IPS-18a (cell line): ENCODE measurements around the gene UBE2Q2.

Experiments used
- H3K27ac ChIP-seq: one replicate; pipeline ENCODE4 v1.5.1; 2013; ENCODE audit warnings: low read length
- H3K27me3 ChIP-seq: one replicate; pipeline ENCODE4 v1.6.1; 2013; ENCODE audit warnings: mild to moderate bottlenecking, low read length; ENCODE audit not compliant: control insufficient read depth, insufficient read depth
- H3K36me3 ChIP-seq: one replicate; pipeline ENCODE4 v1.6.1; 2013; ENCODE audit warnings: low read depth, low read length; ENCODE audit not compliant: control insufficient read depth
- H3K4me1 ChIP-seq: one replicate; pipeline ENCODE4 v1.6.1; 2013; ENCODE audit warnings: low read depth, low read length; ENCODE audit not compliant: control insufficient read depth
- H3K4me3 ChIP-seq: one replicate; pipeline ENCODE4 v1.5.1; 2013; ENCODE audit warnings: low read length
- H3K9ac ChIP-seq: one replicate; pipeline ENCODE4 v1.6.1; 2013; ENCODE audit warnings: mild to moderate bottlenecking, low read length, moderate library complexity
- H3K9me3 ChIP-seq: one replicate; pipeline ENCODE4 v1.6.1; 2013; ENCODE audit warnings: low read depth, low read length; ENCODE audit not compliant: control insufficient read depth

Gene UBE2Q2

GRCh38 chr15:75811626-75812025, 31.6 kb upstream of the UBE2Q2 start:
- Histone ChIP-seq H3K27me3 (no peaks in the 10 kb centered on the region), H3K9me3 (no peaks in the 10 kb centered on the region), H3K27ac (no peak overlapping the region), H3K4me3 (no peak overlapping the region), H3K9ac (no peak overlapping the region), H3K4me1 (peaks cover 4% of the 10 kb centered on the region), H3K36me3 (no peaks in the 10 kb centered on the region)

GRCh38 chr15:75814794-75815193, 28.5 kb upstream of the UBE2Q2 start:
- Histone ChIP-seq H3K4me1 (peaks cover 4% of the 10 kb centered on the region), H3K36me3 (no peaks in the 10 kb centered on the region), H3K27ac (no peak overlapping the region), H3K9ac (no peak overlapping the region), H3K27me3 (no peaks in the 10 kb centered on the region), H3K9me3 (no peaks in the 10 kb centered on the region), H3K4me3 (no peak overlapping the region)

GRCh38 chr15:75815811-75816719, 27.2 kb upstream of the UBE2Q2 start:
- H3K36me3 ChIP-seq, result no peaks in the 10 kb centered on the region
- H3K4me1 ChIP-seq, result no peaks in the 10 kb centered on the region
- H3K4me3 ChIP-seq, result no peak overlapping the region
- no peaks in the 10 kb centered on the region for H3K27me3 ChIP-seq
- H3K9ac ChIP-seq, result no peak overlapping the region
- H3K27ac ChIP-seq, result no peak overlapping the region
- no peaks in the 10 kb centered on the region for H3K9me3 ChIP-seq

- Histone ChIP-seq H3K27ac (no peak overlapping the region), H3K4me3 (no peak overlapping the region), H3K4me1 (no peaks in the 10 kb centered on the region), H3K36me3 (no peaks in the 10 kb centered on the region), H3K9ac (no peak overlapping the region), H3K9me3 (no peaks in the 10 kb centered on the region), H3K27me3 (no peaks in the 10 kb centered on the region)
These were observed 25.9 kb upstream of the UBE2Q2 start for GRCh38 chr15:75817138-75817935.

- Histone ChIP-seq H3K36me3 (no peaks in the 10 kb centered on the region), H3K4me1 (peaks cover 11% of the 10 kb centered on the region), H3K9me3 (no peaks in the 10 kb centered on the region), H3K27ac (no peak overlapping the region), H3K27me3 (no peaks in the 10 kb centered on the region), H3K4me3 (no peak overlapping the region), H3K9ac (no peak overlapping the region)
These were observed 23.0 kb upstream of the UBE2Q2 start for GRCh38 chr15:75820206-75820605.

- no peak overlapping the region for H3K9ac ChIP-seq
- no peaks in the 10 kb centered on the region for H3K9me3 ChIP-seq
- H3K27me3 ChIP-seq, result no peaks in the 10 kb centered on the region
- H3K27ac ChIP-seq, result no peak overlapping the region
- H3K36me3 ChIP-seq, result no peaks in the 10 kb centered on the region
- H3K4me1 ChIP-seq, result peaks cover 11% of the 10 kb centered on the region
- no peak overlapping the region for H3K4me3 ChIP-seq
These were observed 21.4 kb upstream of the UBE2Q2 start for GRCh38 chr15:75821786-75822345.

- Histone ChIP-seq H3K9ac (no peak overlapping the region), H3K36me3 (no peaks in the 10 kb centered on the region), H3K27me3 (no peaks in the 10 kb centered on the region), H3K27ac (no peak overlapping the region), H3K9me3 (no peaks in the 10 kb centered on the region), H3K4me1 (peaks cover 11% of the 10 kb centered on the region), H3K4me3 (no peak overlapping the region)
These were observed 20.5 kb upstream of the UBE2Q2 start for GRCh38 chr15:75822685-75823278.

- peak overlapping the region; percentile 0 for H3K9ac ChIP-seq
- H3K4me1 ChIP-seq, result peaks cover 11% of the 10 kb centered on the region
- no peaks in the 10 kb centered on the region for H3K36me3 ChIP-seq
- H3K9me3 ChIP-seq, result no peaks in the 10 kb centered on the region
- peak overlapping the region; percentile 1 for H3K27ac ChIP-seq
- no peaks in the 10 kb centered on the region for H3K27me3 ChIP-seq
- H3K4me3 ChIP-seq, result peak overlapping the region; percentile 4
These were observed 19.2 kb upstream of the UBE2Q2 start for GRCh38 chr15:75823860-75824613.

- Histone ChIP-seq H3K27ac (no peak overlapping the region), H3K27me3 (no peaks in the 10 kb centered on the region), H3K4me1 (peaks cover 27% of the 10 kb centered on the region), H3K9me3 (no peaks in the 10 kb centered on the region), H3K4me3 (no peak overlapping the region), H3K9ac (no peak overlapping the region), H3K36me3 (no peaks in the 10 kb centered on the region)
These were observed 15.6 kb upstream of the UBE2Q2 start for GRCh38 chr15:75827691-75828090.

GRCh38 chr15:75828429-75828828, 14.8 kb upstream of the UBE2Q2 start:
- H3K4me1 ChIP-seq, result peaks cover 25% of the 10 kb centered on the region
- no peak overlapping the region for H3K9ac ChIP-seq
- no peak overlapping the region for H3K27ac ChIP-seq
- no peaks in the 10 kb centered on the region for H3K36me3 ChIP-seq
- no peak overlapping the region for H3K4me3 ChIP-seq
- H3K27me3 ChIP-seq, result no peaks in the 10 kb centered on the region
- no peaks in the 10 kb centered on the region for H3K9me3 ChIP-seq
